Measurements from ENCODE around the gene SEC23IP.

- TF ChIP-seq CTCF (IDR thresholded peaks at IDR 0.05; ENCODE audit: low read length) (no peak), EZH2 (optimal IDR thresholded peaks at IDR 0.05; ENCODE audit: low read depth, low read length) (no peak)
Observed at GRCh38 chr10:119903946-119904666, 11.6 kb downstream of the SEC23IP start.

Data from MM.1S (cell line).